Coronary artery (tissue), 2 donors: ENCODE measurements around the gene FHOD1.

Experiments
- DNase-seq: peaks from one replicate; pipeline ENCODE4 v3.0.0-alpha.2; 2017; ENCODE audit warnings: low spot score
- H3K27ac ChIP-seq, 2 donors: fragments of 200-600 bp; sonication (generic); one replicate each; pipeline ENCODE4 v1.5.1; 2016 to 2019
- H3K4me3 ChIP-seq: fragments of 200-600 bp; sonication (generic); 2 replicates; pipeline ENCODE4 v1.5.1; 2016; ENCODE audit warnings: mild to moderate bottlenecking, moderate library complexity
- TF ChIP-seq, protein P1 (sequence below): fragments of 200-600 bp; sonication (generic); IDR thresholded peaks from one replicate; pipeline ENCODE4 v1.5.1; 2019; ENCODE audit warnings: antibody characterized with exemption

The FHOD1 gene

DNA sequence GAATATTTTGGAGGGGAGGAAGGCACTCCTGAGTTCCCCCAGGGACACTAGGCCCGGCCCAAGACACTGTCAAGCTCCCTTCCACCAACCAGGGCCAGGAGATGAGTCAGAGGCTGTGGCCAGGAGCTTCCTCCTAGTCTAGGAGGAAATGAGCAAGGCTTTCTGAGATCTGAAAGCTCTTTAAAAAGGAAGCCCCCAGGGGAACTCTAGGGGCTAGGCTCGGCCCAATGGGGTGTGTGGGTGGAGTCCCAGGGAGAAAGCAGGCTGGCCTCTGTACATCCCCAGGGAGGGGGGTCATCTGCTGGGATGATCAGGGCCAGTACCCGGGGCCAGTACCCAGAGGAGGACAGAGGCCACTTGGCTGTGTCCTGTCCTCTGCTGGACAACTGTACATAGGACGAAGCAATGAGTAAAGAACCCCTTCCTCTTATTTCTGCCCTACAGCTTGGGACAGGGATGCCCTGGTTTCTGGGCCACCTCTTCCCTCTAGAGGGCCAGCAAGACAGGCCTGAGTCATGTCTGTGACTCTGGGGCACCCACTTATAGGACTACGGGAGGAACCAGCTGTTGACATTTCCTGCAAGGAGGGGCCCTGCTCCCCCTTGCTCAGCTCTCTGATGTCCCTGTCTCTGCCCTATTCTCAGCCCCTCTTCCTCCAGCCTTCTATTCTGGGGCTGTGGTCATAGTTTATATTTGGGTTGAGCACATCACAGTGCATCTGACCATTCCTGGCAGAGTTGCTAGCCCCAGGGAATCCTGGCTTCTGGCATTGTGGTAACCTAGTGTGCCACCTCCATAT lies 2.7 kb downstream of the FHOD1 start:
- peak overlapping the region; percentile 64 to 93 for H3K27ac ChIP-seq
- TF ChIP-seq, protein P1, sequence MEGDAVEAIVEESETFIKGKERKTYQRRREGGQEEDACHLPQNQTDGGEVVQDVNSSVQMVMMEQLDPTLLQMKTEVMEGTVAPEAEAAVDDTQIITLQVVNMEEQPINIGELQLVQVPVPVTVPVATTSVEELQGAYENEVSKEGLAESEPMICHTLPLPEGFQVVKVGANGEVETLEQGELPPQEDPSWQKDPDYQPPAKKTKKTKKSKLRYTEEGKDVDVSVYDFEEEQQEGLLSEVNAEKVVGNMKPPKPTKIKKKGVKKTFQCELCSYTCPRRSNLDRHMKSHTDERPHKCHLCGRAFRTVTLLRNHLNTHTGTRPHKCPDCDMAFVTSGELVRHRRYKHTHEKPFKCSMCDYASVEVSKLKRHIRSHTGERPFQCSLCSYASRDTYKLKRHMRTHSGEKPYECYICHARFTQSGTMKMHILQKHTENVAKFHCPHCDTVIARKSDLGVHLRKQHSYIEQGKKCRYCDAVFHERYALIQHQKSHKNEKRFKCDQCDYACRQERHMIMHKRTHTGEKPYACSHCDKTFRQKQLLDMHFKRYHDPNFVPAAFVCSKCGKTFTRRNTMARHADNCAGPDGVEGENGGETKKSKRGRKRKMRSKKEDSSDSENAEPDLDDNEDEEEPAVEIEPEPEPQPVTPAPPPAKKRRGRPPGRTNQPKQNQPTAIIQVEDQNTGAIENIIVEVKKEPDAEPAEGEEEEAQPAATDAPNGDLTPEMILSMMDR, result no peak
- peak; percentile 87 for DNase-seq
- H3K4me3 ChIP-seq, result peak overlapping the region; percentile 86

DNA sequence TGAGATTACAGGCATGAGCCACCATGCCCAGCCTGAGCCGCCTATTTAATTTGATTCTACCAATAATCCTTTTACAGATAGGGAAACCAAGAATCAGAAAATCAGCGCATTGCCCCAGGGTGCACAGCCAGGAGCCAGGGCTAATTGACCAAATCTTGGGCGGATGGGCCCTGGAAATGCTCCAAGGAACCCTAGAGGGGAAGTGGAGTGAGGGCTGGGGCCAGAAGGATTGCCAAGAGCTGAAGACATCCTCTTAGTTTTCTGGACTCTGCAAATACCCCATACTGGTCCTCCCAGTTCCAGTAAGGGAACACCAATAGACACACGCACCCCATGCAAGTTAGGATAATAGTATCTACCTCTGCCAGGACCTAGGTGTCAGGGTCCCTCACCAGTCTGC lies 3.8 kb downstream of the FHOD1 start:
- Histone ChIP-seq H3K27ac (peak overlapping the region in 1 of 2 donors; percentile 93), H3K4me3 (no peak overlapping the region)
- no peak for DNase-seq
- TF ChIP-seq, protein P1, result no peak

DNA sequence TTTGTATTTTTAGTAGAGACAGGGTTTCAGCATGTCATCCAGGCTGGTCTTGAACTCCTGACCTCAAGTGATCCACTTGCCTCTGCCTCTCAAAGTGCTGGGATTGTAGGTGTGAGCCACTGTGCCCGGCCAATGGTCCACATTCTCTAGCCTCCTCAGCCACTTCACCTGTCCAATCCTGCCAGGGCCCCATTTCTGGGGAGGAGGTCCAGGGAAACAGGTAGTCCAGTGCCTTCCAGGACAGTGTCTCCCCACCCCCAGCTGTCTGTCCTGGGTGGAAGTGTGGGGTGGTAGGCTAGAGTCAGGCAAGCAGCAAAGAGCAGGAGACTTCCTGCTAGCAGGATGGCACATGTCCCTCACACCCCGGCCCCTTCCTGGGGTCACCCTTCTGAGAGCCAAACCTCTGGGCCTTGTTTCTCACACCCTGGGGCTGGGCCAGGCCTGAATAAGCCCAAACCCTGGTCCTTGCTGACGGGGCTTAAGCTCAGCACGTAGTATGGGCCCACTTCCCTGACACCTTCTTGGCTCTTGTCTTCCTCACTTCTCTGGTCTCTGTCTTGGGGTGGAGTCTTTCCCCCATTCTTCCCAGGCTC lies 5.0 kb downstream of the FHOD1 start:
- Histone ChIP-seq H3K27ac (peak overlapping the region; percentile 74 to 88), H3K4me3 (no peak overlapping the region)
- DNase-seq, result no peak
- TF ChIP-seq, protein P1, result no peak

DNA sequence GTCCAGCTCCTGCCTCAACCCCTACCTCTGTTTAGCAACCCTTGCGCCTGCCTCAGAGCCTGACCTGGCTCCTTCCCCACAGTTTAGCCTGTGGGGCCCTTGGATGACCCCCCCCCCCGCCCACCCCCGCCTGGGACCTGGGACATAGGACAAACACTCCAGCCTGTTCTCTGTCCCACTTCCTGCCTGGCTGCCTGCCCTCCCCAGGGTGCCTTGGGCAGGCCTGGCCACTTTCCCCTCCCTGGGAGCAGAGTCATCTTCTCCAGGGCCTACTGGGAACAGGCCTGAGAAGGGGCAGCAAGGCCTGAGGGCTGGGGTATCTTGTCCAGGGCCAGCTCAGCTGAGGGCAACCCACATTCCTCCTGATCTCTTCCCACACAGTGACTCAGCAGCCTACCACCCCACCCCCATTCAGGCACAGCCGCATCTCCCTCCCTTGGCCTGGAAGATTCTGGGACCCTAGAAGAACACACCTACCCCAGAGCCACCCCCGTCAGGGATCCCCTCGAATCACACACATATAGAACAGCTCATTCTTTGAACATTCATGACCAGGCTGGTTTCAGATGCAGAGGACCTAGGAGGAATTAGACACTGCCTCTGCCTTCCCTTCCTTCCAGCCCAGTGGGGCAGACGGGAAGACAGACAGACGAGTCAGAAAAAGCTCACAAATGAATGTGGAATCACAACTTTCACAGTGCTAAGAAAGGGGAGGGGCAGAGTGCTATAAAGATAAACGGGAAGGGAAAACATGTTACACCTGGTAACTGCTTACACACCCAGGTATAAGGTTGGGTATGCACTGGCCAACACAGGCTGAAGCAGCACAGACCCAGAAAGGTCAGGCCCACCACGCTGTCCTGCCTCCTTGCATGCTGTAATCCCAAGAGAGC lies 6.0 kb downstream of the FHOD1 start:
- Histone ChIP-seq H3K27ac (peak overlapping the region; percentile 74 to 88), H3K4me3 (peak overlapping the region; percentile 3)
- TF ChIP-seq, protein P1, result no peak
- peak; percentile 90 for DNase-seq

DNA sequence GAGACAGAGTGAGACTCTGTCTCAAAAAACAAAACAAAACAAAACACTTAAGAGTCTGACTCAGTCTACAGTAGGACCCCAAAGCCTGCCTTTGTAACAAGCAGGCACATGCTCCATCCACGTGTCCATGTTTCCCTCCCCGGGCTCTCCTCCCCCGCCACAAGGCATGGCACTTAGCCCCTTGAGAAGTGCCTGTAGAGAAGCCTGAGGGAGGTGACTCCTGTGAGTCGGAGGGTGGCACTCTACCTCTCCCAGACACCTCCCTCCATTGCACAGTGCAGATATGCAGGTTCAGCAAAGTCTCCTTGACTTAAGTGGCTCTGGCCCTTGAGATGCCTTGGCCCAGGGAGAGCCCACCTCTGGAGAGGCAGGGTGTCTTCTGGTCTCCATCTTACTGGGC lies 6.8 kb downstream of the FHOD1 start:
- TF ChIP-seq, protein P1, result no peak
- Histone ChIP-seq H3K4me3 (no peak overlapping the region), H3K27ac (peak overlapping the region; percentile 74 to 88)
- DNase-seq, result no peak

DNA sequence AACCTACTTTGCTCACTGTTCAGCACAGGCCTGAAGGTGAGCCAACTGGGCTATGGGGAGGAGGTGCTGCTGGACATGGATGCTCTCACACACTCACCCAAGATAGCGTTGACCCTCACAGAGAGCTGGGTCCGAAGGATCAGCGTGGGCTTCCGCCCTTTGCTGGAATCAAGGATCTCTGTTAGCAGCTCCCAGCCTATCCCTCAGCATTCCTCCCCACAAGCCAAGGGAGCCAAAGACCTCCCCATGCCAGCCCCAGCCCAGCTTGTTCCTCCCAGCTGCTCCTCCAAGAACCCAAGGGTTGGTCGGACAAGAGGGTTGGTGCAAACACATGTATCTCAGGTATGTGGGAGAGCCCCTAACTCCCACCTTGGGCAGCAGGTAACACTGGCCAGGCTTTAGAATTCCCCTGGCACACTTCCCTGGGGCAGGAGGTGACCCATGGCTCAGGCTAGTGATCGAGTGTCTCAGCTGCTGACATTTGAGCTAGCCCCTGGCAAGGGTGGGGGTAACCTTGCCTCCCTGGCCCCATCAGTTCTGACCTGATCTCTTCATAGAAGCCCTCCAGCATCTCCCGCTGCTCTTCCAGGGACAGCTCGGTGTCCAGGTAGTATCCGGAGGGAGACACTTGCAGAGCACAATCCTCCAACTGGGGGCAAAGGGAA lies 8.3 kb downstream of the FHOD1 start:
- TF ChIP-seq, protein P1, result no peak
- no peak overlapping the region for H3K4me3 ChIP-seq
- DNase-seq, result no peak
- H3K27ac ChIP-seq, result no peak overlapping the region
